Panc1 (cell line): ENCODE data around the gene MSMP. TPM values are rescaled to one million over a fixed set of nuclear protein-coding genes. Genes with fewer than 3 reads are reported as not detected.
A peak's percentile ranks its signal among the peaks of the same experiment; 100 is the strongest.

Experiments used
- ATAC-seq: fragments of 200-7000 bp; cut with Tn5 transposase; 2 replicates; pipeline ENCODE4 v1.9.1; 2020; ENCODE audit warnings: mild to moderate bottlenecking, moderate library complexity
- BruUV-seq: library from RNA; stranded (reverse); fragments of 400-500 nt; replicated peaks from 2 replicates; lab custom pipeline; 2021; lab: Mats Ljungman, UMichigan
- CTCF ChIA-PET: fragments of 300-600 bp; sonication (Branson Sonifier 250); formaldehyde crosslinking; loops from one replicate; lab custom pipeline; 2022; ENCODE audit warnings: antibody characterized with exemption; lab: Charles Lee
- POLR2A ChIA-PET: fragments of 300-600 bp; sonication (Branson Sonifier 250); formaldehyde crosslinking; loops from one replicate; lab custom pipeline; 2022; ENCODE audit warnings: antibody characterized with exemption; lab: Charles Lee
- DNase-seq: peaks from one replicate; pipeline ENCODE4 v3.0.0-alpha.2; 2010; ENCODE audit warnings: low read depth, low spot score
- H3K27ac ChIP-seq: 2 replicates; pipeline ENCODE4 v1.5.1; 2011; ENCODE audit warnings: mild to moderate bottlenecking, low read length, inconsistent platforms
- H3K27me3 ChIP-seq: fragments of 200-500 bp; sonication (Bioruptor generic); 2 replicates; pipeline ENCODE4 v1.6.0; 2014; ENCODE audit warnings: low read length, inconsistent platforms; ENCODE audit not compliant: control insufficient read depth, insufficient read depth
- H3K36me3 ChIP-seq: fragments of 200-500 bp; sonication (Bioruptor generic); 2 replicates; pipeline ENCODE4 v1.5.1; 2014; ENCODE audit warnings: inconsistent platforms, mild to moderate bottlenecking, low read length, moderate library complexity; ENCODE audit not compliant: control insufficient read depth, insufficient read depth
- H3K4me1 ChIP-seq: 2 replicates; pipeline ENCODE4 v1.5.1; 2011; ENCODE audit warnings: inconsistent platforms, mild to moderate bottlenecking, low read length, moderate library complexity; ENCODE audit not compliant: control insufficient read depth, insufficient read depth
- H3K4me3 ChIP-seq, 2 experiments: 2 replicates each; pipeline ENCODE4 v1.5.1; 2011 to 2012; ENCODE audit warnings: low read depth in 2 of 2, low read length in 2 of 2, mild to moderate bottlenecking in 2 of 2, inconsistent platforms in 1 of 2, moderate library complexity in 1 of 2
- H3K9me3 ChIP-seq: fragments of 200-500 bp; sonication (Bioruptor generic); 2 replicates; pipeline ENCODE4 v1.5.1; 2014; ENCODE audit warnings: low read depth, mild to moderate bottlenecking, inconsistent platforms, low read length, moderate library complexity; ENCODE audit not compliant: control insufficient read depth, insufficient read depth
- CTCF ChIP-seq: fragments of 450-650 bp; IDR thresholded peaks from 2 replicates; pipeline ENCODE4 v1.5.1; 2017; ENCODE audit warnings: mild to moderate bottlenecking
- POLR2AphosphoS5 ChIP-seq: IDR thresholded peaks from 2 replicates; pipeline ENCODE4 v1.6.1; 2012; ENCODE audit warnings: mild to moderate bottlenecking, low read depth, low read length, moderate library complexity
- SIN3A ChIP-seq: IDR thresholded peaks from 2 replicates; pipeline ENCODE4 v1.6.1; 2012; ENCODE audit warnings: low read depth, mild to moderate bottlenecking, low read length, moderate library complexity, borderline replicate concordance; ENCODE audit not compliant: insufficient read depth
- TCF7L2 ChIP-seq: IDR thresholded peaks from 2 replicates; pipeline ENCODE4 v1.6.1; 2011; ENCODE audit warnings: mild to moderate bottlenecking, low read depth, low read length, inconsistent platforms
- in situ Hi-C: cut with HindIII; loops from 2 replicates; pipeline ENCODE4 v1.10.0; 2016; ENCODE audit warnings: low sequenced_read_pairs, low pct_unique_long_range_greater_than_20kb
- intact Hi-C: fragments of 100-400 bp; cut with micrococcal nuclease; formaldehyde crosslinking; loops from one replicate; pipeline ENCODE4 v1.10.0; 2022; ENCODE audit not compliant: unreplicated experiment
- total RNA-seq: library from RNA; stranded (reverse); gene quantifications from one replicate; pipeline ENCODE4 v1.2.1, GENCODE V29; 2021; ENCODE audit not compliant: unreplicated experiment
- TF ChIP-seq, protein P1 (sequence below), 2 experiments: IDR thresholded peaks; 2 replicates each; pipeline ENCODE4 v1.6.1; 2011 to 2012; ENCODE audit warnings: low read depth in 2 of 2, control low read depth in 1 of 2, low read length in 1 of 2, mild to moderate bottlenecking in 1 of 2, moderate library complexity in 1 of 2; ENCODE audit not compliant: insufficient read depth in 1 of 2

Gene MSMP
- total RNA-seq, 1 experiment from 2014 or later = 1.4 TPM

GRCh38 chr9:35748242-35748857 lies 5.7 kb downstream of the MSMP start:
- ChIA-PET POLR2A (no interaction called here), CTCF (interaction anchor here (0.6 to 1.7 kb wide), 3 partner anchors 11 to 20 kb away, joined by 3 to 5 read pairs (median 4); no protein-coding TSS in a partner anchor)
- Histone ChIP-seq H3K4me1 (peaks cover 22% of the 10 kb centered on the region; the same call in 1 of the 2 replicates), H3K36me3 (peaks cover 8% of the 10 kb centered on the region), H3K27me3 (no peaks in the 10 kb centered on the region), H3K27ac (peak overlapping the region; percentile 94), H3K9me3 (no peaks in the 10 kb centered on the region), H3K4me3 (peak overlapping the region; percentile 95 to 96)
- BruUV-seq = no TSS peak
- in situ Hi-C loops (no loop called here), intact Hi-C loops (no loop called here)
- TF ChIP-seq, protein P1, sequence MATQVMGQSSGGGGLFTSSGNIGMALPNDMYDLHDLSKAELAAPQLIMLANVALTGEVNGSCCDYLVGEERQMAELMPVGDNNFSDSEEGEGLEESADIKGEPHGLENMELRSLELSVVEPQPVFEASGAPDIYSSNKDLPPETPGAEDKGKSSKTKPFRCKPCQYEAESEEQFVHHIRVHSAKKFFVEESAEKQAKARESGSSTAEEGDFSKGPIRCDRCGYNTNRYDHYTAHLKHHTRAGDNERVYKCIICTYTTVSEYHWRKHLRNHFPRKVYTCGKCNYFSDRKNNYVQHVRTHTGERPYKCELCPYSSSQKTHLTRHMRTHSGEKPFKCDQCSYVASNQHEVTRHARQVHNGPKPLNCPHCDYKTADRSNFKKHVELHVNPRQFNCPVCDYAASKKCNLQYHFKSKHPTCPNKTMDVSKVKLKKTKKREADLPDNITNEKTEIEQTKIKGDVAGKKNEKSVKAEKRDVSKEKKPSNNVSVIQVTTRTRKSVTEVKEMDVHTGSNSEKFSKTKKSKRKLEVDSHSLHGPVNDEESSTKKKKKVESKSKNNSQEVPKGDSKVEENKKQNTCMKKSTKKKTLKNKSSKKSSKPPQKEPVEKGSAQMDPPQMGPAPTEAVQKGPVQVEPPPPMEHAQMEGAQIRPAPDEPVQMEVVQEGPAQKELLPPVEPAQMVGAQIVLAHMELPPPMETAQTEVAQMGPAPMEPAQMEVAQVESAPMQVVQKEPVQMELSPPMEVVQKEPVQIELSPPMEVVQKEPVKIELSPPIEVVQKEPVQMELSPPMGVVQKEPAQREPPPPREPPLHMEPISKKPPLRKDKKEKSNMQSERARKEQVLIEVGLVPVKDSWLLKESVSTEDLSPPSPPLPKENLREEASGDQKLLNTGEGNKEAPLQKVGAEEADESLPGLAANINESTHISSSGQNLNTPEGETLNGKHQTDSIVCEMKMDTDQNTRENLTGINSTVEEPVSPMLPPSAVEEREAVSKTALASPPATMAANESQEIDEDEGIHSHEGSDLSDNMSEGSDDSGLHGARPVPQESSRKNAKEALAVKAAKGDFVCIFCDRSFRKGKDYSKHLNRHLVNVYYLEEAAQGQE (IDR thresholded peaks at IDR 0.05; ENCODE audit: insufficient read depth in 1 of 2, low read depth in 2 of 2, low read length in 1 of 2) = no peak
- TF ChIP-seq SIN3A (no peak), CTCF (no peak), POLR2AphosphoS5 (no peak), TCF7L2 (no peak)
- no peak for DNase-seq
- ATAC-seq = peak; percentile 0; the same call in 1 of the 2 replicates

DNA sequence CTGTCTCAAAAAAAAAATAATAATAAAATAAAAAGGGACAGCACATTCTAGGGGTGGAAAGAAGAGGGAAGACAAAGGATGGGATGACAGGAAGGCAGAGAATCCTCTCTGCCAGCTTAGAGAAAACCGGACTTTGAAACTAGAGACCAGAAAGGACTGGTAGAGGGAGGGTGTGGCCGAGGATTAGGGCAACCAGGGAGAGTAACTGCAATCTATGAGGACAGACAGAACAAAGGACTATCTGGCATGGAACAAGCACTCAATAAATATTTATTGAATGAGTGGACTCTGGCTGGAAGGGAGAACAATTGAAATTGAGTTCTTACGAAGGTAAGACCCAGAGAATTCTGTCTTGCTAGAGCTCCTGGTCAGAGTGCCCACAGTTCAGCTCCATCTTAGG lies 7.5 kb downstream of the MSMP start:
- Histone ChIP-seq H3K36me3 (peaks cover 14% of the 10 kb centered on the region), H3K4me3 (peak overlapping the region; percentile 95 to 96), H3K27me3 (no peaks in the 10 kb centered on the region), H3K27ac (peak overlapping the region; percentile 94), H3K4me1 (peaks cover 22% of the 10 kb centered on the region; the same call in 1 of the 2 replicates), H3K9me3 (no peaks in the 10 kb centered on the region)
- DNase-seq (no peak), ATAC-seq (no peak)
- no TSS peak for BruUV-seq
- intact Hi-C loops = no loop called here
- CTCF ChIA-PET = interaction anchor here (0.5 to 1.1 kb wide), 2 partner anchors 10 to 54 kb away, joined by 3 read pairs; no protein-coding TSS in a partner anchor
- in situ Hi-C loops = no loop called here
- POLR2A ChIA-PET = no interaction called here
- no peak for TF ChIP-seq POLR2AphosphoS5
- TF ChIP-seq, protein P1 (IDR thresholded peaks at IDR 0.05; ENCODE audit: insufficient read depth in 1 of 2, low read depth in 2 of 2, low read length in 1 of 2) = no peak
- TF ChIP-seq SIN3A = no peak
- TF ChIP-seq CTCF = no peak
- TF ChIP-seq TCF7L2 = no peak
